ENCODE measurements around the gene KRTAP25-1.

Gene KRTAP25-1

DNA sequence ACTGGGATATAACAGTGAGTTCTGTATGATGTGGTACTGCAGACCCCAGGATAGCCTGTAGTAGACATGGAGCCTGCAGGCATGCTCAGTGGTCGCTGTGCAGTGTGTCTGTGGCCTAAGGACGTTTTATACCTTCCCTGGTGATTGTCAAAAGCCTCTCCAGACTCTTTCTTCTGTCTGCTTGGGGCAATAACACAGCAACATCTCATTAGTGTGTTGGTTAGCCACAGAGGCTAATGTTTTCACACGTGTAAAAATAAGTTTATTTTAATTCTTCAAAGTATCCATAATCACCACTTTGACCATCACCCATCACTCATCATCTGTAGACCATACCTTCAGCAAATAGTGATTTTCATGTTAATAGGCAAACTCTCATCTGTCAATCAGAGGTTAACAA lies 6.5 kb downstream of the KRTAP25-1 start, which contains the start of gene KRTAP24-1:
Gene KRTAP24-1 (minus strand): TSS at position 101 of the 400 bp plus-strand sequence. CDS start 18 bp downstream, at position 83.
- no peak for TF ChIP-seq JUND (IDR thresholded peaks at IDR 0.05; ENCODE audit: low read depth)
- no peak for DNase-seq (ENCODE audit: low read depth in 1 of 2, low spot score in 1 of 2)
- in situ Hi-C loops (cut with HindIII; ENCODE audit: low pct_unique_long_range_greater_than_20kb, low sequenced_read_pairs), result no loop called here

DNA sequence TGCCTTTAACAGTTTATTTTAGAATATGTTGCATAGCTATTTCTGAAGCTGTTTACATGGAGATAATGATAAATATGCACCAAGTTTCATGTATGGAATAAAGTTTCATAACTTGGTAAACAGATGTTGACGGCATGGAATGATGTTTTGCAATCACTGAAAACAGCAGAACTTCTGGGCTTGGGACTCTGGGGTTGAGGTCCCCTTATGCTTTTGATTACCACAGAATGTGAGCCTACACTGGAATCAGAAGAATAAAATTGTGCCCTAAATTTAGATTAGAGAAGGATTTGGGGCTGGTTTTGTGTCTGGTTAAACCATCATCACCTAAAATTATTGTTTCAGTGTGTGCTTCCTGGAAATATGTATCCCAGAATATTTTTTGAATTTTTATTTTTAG lies 17.7 kb downstream of the KRTAP25-1 start:
- no peak for TF ChIP-seq JUND (IDR thresholded peaks at IDR 0.05; ENCODE audit: low read depth)
- DNase-seq (ENCODE audit: low read depth in 1 of 2, low spot score in 1 of 2), result no peak
- in situ Hi-C loops (cut with HindIII; ENCODE audit: low pct_unique_long_range_greater_than_20kb, low sequenced_read_pairs), result no loop called here

DNA sequence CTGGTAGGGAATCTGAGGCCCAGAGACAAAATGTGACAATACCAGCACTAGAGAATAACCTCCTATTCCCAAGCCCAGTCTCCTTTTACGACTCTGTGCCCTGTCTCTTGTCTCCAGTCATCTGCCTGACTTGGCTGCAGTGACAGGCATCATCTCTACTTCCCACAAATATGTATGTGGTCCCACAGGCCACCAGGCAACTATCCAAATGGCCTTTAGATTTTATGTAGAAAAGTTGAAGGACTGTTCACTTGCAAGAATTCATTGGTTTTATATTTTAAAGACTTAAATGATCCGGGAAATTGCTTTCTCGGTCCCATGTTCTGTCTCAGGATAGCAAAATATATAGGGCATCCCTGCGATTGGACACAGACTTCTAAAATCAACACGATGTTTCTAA lies 18.2 kb downstream of the KRTAP25-1 start:
- DNase-seq (ENCODE audit: low read depth in 1 of 2, low spot score in 1 of 2), result peak in 1 of 2 experiments; percentile 3
- in situ Hi-C loops (cut with HindIII; ENCODE audit: low pct_unique_long_range_greater_than_20kb, low sequenced_read_pairs), result no loop called here
- no peak for TF ChIP-seq JUND (IDR thresholded peaks at IDR 0.05; ENCODE audit: low read depth)

DNA sequence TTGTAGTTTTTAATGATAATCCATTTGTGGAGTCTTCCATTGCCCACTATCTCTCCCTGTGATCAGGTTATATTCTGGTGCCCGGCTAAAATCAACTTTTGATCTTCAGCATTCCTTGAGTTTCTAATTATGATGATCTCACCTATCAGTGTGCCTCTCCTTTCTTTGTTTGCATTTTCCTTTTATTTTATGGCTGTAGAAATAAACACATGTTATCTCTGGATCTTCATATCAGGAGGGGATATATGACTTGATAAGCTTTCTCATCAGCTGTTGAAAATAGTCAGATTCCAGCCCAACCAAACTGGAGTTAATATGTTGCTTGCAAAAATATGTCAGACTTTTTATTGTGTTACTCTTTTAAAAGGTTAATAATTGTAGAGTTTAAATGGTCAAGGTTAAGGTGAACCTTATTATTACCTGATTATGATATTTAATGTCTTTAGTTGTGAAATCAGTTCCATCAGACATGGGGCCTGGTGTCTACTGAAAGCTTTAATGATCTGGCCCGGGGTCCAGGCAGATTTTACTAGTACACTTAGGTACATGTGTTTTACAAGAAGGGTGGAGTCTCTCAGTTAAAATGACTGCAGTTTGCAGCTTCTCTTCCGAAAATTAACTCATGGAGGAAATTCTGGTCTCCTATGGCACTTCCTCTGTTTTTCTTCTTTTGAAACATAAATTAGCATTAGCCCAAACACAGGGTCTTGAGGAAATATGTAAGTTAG lies 19.3 kb downstream of the KRTAP25-1 start:
- in situ Hi-C loops (cut with HindIII; ENCODE audit: low pct_unique_long_range_greater_than_20kb, low sequenced_read_pairs), result no loop called here
- DNase-seq (ENCODE audit: low read depth in 1 of 2, low spot score in 1 of 2), result no peak
- no peak for TF ChIP-seq JUND (IDR thresholded peaks at IDR 0.05; ENCODE audit: low read depth)

DNA sequence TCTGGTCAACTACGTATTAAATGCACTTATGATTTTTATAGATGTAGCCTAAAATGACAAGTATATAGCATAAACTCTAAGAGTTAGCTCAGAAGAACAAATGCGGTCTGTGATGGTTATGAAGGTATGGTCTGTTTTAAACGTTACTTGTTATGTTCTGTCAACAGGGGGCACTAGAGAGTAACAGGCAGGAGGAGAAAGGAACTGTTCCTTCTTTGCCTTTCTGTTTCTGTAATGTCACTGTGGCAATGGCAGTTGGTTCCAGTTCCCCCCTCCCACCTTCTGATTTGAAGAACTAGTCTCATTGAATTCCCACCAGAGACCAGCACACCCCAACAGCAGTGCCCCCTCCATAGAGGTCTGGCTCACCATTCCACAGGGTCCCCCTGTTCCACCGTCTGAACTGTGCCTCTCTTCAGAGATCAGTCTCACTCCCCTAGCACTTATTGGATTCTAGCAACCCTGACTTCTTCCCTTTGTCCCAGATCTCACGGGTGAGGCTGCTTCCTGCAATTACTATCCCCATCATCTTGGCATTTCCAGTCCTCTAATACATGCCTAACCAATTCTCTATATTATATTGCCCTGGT lies 20.6 kb downstream of the KRTAP25-1 start:
- no peak for TF ChIP-seq JUND (IDR thresholded peaks at IDR 0.05; ENCODE audit: low read depth)
- DNase-seq (ENCODE audit: low read depth in 1 of 2, low spot score in 1 of 2), result peak in 1 of 2 experiments; percentile 29
- in situ Hi-C loops (cut with HindIII; ENCODE audit: low pct_unique_long_range_greater_than_20kb, low sequenced_read_pairs), result no loop called here

DNA sequence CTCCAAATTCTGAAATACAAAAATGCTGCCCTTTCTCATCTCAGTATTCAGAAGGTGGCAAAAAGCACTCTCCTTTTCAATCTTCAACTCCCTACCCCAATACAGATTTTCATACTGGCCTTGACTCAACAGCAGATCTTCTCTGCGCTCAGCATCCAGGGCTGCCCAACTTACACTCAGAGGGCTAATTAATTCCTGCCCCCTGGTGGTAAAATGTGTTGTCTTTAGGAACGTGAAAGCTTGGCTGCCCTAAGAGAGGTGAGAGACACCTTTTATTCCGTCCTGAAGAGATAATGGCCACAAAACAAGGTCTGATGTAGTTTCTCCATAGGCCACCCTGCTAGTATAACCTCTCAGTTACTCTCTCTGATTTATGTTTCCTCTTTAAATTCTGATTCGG lies 31.5 kb downstream of the KRTAP25-1 start:
- DNase-seq (ENCODE audit: low read depth in 1 of 2, low spot score in 1 of 2), result peak; percentile 9 to 79
- TF ChIP-seq JUND (IDR thresholded peaks at IDR 0.05; ENCODE audit: low read depth), result no peak
- in situ Hi-C loops (cut with HindIII; ENCODE audit: low pct_unique_long_range_greater_than_20kb, low sequenced_read_pairs), result no loop called here

DNA sequence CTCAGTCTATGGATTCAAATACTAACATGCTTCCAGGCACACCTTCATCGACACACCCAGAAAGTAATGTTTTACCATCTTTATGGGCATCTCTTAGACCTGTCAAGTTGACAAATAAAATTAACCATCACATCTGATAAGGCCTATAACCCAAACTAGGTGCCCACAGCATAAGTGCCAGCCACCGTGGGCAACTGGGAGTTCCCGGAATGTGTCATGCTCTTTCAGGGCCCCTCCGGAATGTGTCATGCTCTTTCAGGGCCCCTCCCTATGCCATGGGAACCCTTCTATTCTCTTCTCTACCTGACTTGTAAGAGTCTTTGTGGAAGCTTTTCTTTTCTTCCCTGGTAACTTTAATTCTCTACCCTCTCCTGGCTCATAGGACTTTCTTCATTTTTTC lies 33.2 kb downstream of the KRTAP25-1 start:
- in situ Hi-C loops (cut with HindIII; ENCODE audit: low pct_unique_long_range_greater_than_20kb, low sequenced_read_pairs), result no loop called here
- DNase-seq (ENCODE audit: low read depth in 1 of 2, low spot score in 1 of 2), result no peak
- no peak for TF ChIP-seq JUND (IDR thresholded peaks at IDR 0.05; ENCODE audit: low read depth)

DNA sequence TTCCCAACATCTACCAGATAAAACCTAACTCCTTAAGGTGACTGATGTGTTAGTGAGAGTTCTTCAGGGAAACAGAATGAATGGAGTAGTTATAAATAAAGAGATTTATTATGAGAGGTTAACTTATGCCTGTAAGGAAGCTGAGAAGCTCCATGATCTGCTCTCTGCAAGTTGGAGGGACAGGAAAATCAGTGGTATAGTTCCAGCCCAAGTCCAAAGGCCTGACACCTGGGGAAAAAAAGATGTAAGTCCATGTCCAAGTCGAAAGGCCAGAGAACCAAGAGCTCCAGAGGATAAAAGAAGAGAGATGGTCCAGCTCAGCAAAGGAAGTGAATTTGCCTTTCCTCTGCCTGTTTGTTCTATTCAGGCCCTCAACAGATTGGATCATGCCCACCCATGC lies 33.6 kb downstream of the KRTAP25-1 start:
- no peak for TF ChIP-seq JUND (IDR thresholded peaks at IDR 0.05; ENCODE audit: low read depth)
- in situ Hi-C loops (cut with HindIII; ENCODE audit: low pct_unique_long_range_greater_than_20kb, low sequenced_read_pairs), result no loop called here
- no peak for DNase-seq (ENCODE audit: low read depth in 1 of 2, low spot score in 1 of 2)

DNA sequence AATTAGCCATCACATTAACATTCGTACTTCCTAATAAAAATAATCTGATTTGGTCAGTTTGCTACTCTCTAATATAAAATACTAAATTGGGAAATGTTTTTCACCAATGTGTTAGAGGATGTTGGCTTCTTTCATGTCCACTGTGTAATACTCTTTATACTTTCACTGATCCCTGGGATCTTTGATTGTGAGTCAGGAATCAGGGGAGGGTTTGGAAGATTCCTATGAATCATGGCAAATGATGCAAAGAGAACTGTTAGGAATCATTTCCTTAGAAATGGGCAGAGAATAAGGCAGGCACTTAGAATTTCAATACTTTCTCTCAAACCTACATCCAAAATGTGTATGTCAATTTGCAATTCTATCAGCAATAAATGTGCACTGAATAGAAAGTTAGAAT lies 37.5 kb downstream of the KRTAP25-1 start:
- in situ Hi-C loops (cut with HindIII; ENCODE audit: low pct_unique_long_range_greater_than_20kb, low sequenced_read_pairs), result no loop called here
- no peak for TF ChIP-seq JUND (IDR thresholded peaks at IDR 0.05; ENCODE audit: low read depth)
- no peak for DNase-seq (ENCODE audit: low read depth in 1 of 2, low spot score in 1 of 2)

DNA sequence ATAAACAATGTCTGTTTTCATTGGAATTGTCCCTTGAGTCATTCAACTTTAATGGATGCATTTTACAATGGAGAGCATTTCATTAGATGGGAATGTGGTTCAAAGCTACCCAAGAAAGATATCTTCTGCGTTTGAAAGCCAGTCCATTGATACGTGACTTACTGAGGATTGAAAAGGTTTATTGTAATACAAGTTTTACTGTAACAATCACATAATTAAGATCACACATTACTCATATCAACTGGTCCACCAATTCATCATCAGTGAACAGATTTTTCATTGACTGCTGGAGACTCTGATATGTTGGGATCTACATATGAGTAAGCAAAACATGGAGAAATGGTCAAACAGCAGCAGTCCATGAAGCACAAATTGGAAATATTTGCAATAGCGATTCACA lies 39.4 kb downstream of the KRTAP25-1 start:
- no peak for DNase-seq (ENCODE audit: low read depth in 1 of 2, low spot score in 1 of 2)
- no peak for TF ChIP-seq JUND (IDR thresholded peaks at IDR 0.05; ENCODE audit: low read depth)
- in situ Hi-C loops (cut with HindIII; ENCODE audit: low pct_unique_long_range_greater_than_20kb, low sequenced_read_pairs), result no loop called here

DNA sequence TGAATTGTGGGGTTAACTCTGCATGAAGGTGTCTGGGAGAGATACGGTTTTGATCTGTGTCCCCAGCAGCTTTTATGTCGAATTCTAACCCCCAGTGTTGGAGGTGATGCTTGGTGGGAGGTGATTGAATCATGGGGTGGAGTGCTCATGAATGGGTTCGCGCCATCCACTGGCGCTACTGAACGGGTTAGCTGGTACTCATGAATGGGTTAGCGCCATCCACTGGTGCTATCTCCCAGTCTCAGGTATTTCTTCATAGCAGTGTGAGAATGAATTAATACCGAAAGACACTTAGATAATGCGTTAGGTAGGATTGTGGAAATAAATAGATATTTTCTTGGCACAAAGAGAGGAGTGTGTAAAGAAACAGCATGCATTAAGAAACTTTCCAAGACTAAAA lies 40.5 kb downstream of the KRTAP25-1 start:
- TF ChIP-seq JUND (IDR thresholded peaks at IDR 0.05; ENCODE audit: low read depth), result no peak
- in situ Hi-C loops (cut with HindIII; ENCODE audit: low pct_unique_long_range_greater_than_20kb, low sequenced_read_pairs), result no loop called here
- DNase-seq (ENCODE audit: low read depth in 1 of 2, low spot score in 1 of 2), result no peak

DNA sequence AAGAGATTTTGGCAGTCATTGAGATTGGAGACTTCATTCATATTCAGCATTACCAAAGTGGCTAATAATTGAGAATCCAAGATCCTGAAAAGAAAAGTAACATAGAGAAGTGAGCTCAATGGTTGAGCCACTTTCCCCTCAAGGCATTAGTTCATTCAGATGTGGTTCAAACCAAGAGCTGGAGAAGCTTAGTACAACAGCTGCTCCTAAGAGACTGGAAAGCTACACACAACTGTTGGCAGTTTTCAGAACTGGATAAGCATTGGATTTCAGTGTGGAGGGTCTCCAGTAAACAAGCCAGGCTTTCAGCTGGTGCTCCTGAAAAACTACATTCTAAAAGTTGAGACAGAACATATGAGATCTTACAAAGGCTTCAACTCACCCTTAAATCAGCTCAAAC lies 44.3 kb downstream of the KRTAP25-1 start:
- in situ Hi-C loops (cut with HindIII; ENCODE audit: low pct_unique_long_range_greater_than_20kb, low sequenced_read_pairs), result no loop called here
- DNase-seq (ENCODE audit: low read depth in 1 of 2, low spot score in 1 of 2), result no peak
- TF ChIP-seq JUND (IDR thresholded peaks at IDR 0.05; ENCODE audit: low read depth), result no peak

DNA sequence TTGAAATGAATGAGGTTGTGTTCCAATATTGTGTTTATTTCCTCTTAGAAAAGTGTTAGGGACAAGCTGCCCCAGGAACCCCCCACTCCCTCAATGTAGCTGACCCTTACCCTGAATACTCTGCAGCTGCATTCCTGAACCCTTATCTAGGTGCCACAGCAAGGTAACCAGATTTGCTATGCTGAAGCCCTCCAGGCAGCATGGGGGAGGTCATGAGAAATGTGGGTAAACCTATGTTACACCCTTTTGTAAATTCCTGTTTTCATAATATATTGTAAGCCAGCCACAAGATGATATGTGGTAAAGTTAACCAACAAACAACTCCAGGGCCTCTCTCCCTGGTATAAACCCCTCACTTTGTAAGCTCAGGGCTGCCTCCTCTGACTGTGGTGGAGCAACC lies 45.6 kb downstream of the KRTAP25-1 start:
- TF ChIP-seq JUND (IDR thresholded peaks at IDR 0.05; ENCODE audit: low read depth), result no peak
- in situ Hi-C loops (cut with HindIII; ENCODE audit: low pct_unique_long_range_greater_than_20kb, low sequenced_read_pairs), result no loop called here
- no peak for DNase-seq (ENCODE audit: low read depth in 1 of 2, low spot score in 1 of 2)

Data from T47D (cell line).